ENCODE results near the gene CCDC187. TPM values are rescaled to one million over a fixed set of nuclear protein-coding genes. Genes with fewer than 3 reads are reported as not detected.

CCDC187 gene
- total RNA-seq, 1 experiment from 2014 or later, result not detected

- DNase-seq (ENCODE audit: low read depth, low spot score), result no peak
- in situ Hi-C loops (cut with HindIII; ENCODE audit: low pct_unique_long_range_greater_than_20kb, low sequenced_read_pairs), result no loop called here
Measured at GRCh38 chr9:136257381-136258298, 46.3 kb downstream of the CCDC187 start.

DNA sequence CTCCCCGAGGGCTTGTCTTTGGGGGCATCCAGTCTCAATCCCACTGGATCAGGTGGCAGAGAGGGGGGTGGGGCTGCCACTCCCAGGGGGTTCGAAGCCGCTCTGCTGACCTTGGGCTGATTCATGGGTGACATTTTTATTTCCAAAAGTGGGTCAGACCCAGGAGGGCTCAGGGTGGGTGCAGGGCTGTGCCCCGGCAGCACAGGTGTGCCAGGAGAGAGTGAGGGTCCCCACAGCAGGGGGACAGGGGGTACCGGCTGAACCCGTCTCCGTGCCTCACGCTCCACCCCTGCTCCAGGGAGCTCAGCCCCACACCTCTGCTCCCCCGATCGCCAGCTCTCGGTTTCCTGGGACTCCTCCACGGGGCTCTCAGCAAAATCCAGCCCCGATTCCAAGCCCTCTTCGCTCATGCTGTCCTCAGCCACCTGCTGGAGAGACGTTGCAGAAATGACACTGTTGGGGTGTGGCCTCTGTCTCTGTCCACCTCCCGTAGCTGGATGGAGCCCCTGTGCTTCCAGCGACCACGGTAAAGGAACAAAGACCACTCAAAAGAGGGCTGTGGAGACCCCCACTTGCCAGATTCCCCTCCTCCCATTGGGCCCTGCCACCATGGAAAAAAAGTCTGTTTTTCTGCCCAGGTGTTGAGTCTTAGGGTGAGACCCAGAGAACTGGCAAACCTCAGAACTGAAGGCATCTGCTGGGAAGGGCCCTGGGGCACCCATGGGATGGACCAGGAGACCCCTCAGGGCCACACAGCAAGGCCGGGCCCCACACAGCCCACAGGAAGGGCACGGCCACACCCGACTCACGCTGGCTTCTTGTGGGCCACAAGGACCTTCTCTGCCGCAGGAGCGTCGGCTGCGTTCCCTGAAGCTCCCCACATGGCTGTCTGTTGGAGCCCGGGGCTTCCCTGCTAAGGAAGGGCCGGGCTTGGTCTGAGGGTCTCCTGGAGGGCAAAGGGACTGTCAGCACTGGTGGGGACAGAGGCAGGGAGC, 47.7 kb downstream of the CCDC187 start:
- DNase-seq (ENCODE audit: low read depth, low spot score), result no peak
- in situ Hi-C loops (cut with HindIII; ENCODE audit: low pct_unique_long_range_greater_than_20kb, low sequenced_read_pairs), result no loop called here

DNA sequence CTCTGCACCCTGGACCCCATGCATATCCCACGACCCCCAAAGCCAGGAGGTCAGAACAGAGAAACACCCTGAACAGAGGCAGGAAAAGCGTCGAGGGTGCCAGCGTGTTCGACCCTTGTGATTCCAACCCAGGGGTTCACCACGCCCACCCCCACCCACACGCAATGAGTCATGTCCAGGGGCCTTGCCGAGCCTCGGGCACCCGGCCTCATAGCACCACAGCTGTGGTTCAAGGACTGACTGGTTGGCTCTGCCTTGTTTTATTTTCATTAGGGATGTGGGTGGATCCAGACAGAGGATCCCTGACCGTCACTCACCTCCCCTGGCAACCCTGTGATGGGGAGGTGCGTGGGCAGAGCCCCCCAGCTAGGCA, 48.7 kb downstream of the CCDC187 start:
- in situ Hi-C loops (cut with HindIII; ENCODE audit: low pct_unique_long_range_greater_than_20kb, low sequenced_read_pairs), result no loop called here
- DNase-seq (ENCODE audit: low read depth, low spot score), result no peak

- in situ Hi-C loops (cut with HindIII; ENCODE audit: low pct_unique_long_range_greater_than_20kb, low sequenced_read_pairs), result no loop called here
- DNase-seq (ENCODE audit: low read depth, low spot score), result no peak
Measured at GRCh38 chr9:136254381-136255165, 49.3 kb downstream of the CCDC187 start.

- in situ Hi-C loops (cut with HindIII; ENCODE audit: low pct_unique_long_range_greater_than_20kb, low sequenced_read_pairs), result no loop called here
- no peak for DNase-seq (ENCODE audit: low read depth, low spot score)
Measured at GRCh38 chr9:136253246-136254130, 50.4 kb downstream of the CCDC187 start.

- no peak for DNase-seq (ENCODE audit: low read depth, low spot score)
- in situ Hi-C loops (cut with HindIII; ENCODE audit: low pct_unique_long_range_greater_than_20kb, low sequenced_read_pairs), result no loop called here
Measured at GRCh38 chr9:136252846-136253245, 51.0 kb downstream of the CCDC187 start.

DNA sequence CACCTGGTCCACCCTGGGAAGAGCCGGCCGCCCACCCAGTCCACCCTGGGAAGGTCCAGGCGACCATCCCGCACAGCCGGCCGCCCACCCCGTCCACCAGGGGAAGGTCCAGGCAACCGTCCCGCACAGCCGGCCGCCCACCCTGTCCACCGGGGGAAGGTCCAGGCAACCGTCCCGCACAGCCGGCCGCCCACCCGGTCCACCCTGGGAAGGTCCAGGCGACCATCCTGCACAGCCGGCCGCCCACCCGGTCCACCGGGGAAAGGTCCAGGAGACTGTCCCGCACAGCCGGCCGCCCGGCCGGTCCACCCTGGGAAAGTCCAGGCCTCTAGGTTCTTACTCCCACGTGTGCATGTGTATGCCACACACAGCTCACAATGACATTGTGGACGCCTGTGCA, 51.6 kb downstream of the CCDC187 start:
- no peak for DNase-seq (ENCODE audit: low read depth, low spot score)
- in situ Hi-C loops (cut with HindIII; ENCODE audit: low pct_unique_long_range_greater_than_20kb, low sequenced_read_pairs), result no loop called here

DNA sequence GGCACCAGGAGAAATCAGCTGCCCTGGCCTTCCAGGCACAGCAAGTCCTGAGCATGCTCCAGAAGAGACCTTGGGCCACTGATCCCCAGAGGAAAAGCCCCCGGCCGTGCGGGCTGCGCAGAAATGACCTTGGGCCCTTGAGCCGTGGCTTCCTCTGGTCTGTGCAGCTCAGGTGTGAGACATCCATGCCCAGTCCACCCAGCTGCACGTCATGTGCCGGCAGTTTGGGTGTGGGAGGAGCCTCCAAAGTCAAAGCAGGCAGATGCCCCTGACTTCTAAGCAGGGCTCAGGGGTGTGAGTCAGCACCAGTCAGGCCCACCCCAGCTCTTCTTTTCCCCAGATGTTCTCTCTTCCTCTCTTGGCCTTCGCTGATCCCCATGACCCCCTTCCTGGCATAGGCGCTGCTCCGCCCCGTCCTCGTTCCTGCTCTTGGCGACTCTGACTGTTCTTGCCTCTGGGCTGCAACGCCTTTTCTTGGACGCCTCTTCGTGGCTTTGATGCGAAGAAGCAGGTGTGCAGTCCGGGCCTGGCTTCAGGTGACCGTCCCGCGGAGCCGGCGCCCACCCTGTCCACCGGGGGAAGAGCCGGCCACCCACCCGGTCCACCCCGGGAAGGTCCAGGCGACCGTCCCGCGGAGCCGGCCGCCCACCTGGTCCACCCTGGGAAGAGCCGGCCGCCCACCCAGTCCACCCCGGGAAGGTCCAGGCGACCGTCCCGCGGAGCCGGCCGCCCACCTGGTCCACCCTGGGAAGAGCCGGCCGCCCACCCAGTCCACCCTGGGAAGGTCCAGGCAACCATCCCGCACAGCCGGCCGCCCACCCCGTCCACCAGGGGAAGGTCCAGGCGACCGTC, 52.4 kb downstream of the CCDC187 start:
- in situ Hi-C loops (cut with HindIII; ENCODE audit: low pct_unique_long_range_greater_than_20kb, low sequenced_read_pairs), result no loop called here
- no peak for DNase-seq (ENCODE audit: low read depth, low spot score)

GRCh38 chr9:136250676-136251075, 53.2 kb downstream of the CCDC187 start:
- in situ Hi-C loops (cut with HindIII; ENCODE audit: low pct_unique_long_range_greater_than_20kb, low sequenced_read_pairs), result no loop called here
- DNase-seq (ENCODE audit: low read depth, low spot score), result no peak

GRCh38 chr9:136249877-136250559, 53.9 kb downstream of the CCDC187 start:
- in situ Hi-C loops (cut with HindIII; ENCODE audit: low pct_unique_long_range_greater_than_20kb, low sequenced_read_pairs), result no loop called here

DNA sequence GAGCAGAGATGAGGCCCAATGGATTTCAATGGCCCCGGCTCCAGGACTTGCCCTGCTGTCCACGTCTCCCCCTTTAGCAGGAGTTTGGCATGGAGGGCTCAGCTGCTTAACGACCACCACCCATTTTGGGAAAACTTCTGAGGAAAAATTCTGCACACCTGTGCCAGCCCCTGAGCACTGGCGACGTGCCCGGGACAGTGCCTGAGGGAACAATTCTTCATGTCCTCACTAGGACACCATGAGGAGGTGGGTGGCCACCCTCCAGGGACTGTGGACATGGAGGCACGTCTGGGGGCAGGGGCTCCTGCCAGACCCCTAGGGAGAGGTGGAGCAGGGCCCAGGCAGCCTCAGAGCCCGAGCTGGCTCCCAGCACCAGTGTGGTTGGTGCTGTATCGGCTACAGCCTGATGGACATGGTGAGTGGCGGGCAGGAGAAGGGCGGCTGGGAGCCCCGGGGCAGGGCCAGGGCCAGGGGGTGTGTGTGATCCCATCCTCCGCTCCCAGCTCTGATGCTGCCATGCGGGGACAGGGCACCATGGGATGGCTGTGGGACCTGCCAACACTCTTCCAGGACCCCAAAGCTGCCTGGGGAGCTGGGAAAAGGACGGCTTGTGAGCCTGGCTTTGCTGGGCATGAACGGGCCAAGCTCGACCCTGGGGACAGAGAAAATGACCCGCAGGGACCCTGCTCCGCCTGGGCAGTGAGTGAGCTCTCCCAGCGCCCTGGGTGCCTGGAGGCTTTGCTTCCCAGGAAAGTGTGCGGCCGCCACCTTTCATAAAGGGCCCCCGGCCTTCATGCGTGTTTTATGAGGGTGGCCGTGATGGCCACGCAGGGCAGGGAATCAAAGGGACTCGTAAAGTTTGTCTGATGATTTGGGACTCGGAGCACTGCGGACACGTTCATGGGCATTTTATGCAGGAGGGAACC, 54.7 kb downstream of the CCDC187 start:
- DNase-seq (ENCODE audit: low read depth, low spot score), result no peak
- in situ Hi-C loops (cut with HindIII; ENCODE audit: low pct_unique_long_range_greater_than_20kb, low sequenced_read_pairs), result no loop called here

More at GRCh38 chr9:136249877-136250559, 53.9 kb downstream of the CCDC187 start:
- DNase-seq (ENCODE audit: low read depth, low spot score), result no peak

GRCh38 chr9:136247947-136248637, 55.8 kb downstream of the CCDC187 start:
- in situ Hi-C loops (cut with HindIII; ENCODE audit: low pct_unique_long_range_greater_than_20kb, low sequenced_read_pairs), result no loop called here
- no peak for DNase-seq (ENCODE audit: low read depth, low spot score)

DNA sequence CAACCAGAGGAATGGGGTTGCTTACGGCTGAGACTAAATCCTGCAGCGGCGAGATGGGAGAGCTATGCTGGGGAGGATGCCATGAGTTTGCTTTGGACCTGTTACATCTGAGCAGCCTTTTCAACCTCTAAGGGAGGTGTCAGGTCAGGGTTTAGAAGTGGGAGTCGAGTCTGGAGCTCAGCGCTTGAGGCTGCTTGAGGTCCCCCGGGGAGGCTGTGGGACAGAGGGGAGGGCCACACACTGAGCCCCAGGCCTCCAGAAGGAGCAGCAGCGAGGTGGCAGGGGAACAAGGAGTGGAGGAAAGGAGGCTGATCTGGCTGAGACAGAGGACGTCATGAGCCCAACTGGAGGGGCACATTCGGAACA, 56.4 kb downstream of the CCDC187 start:
- DNase-seq (ENCODE audit: low read depth, low spot score), result no peak
- in situ Hi-C loops (cut with HindIII; ENCODE audit: low pct_unique_long_range_greater_than_20kb, low sequenced_read_pairs), result no loop called here
